Measurements from ENCODE around the gene PUS1. TPM values are rescaled to one million over a fixed set of nuclear protein-coding genes. Genes with fewer than 3 reads are reported as not detected.

Gene PUS1
- total and polyA plus RNA-seq, 9 of the 15 experiments (the other 6 are each of a cell fraction or from before 2014, with no cell fraction given): 1.9 to 90.8 (median 30.0) TPM

- intact Hi-C loops (cut with micrococcal nuclease): no loop called here
- Histone ChIP-seq H3K9me1 (ENCODE audit: control insufficient read depth, insufficient read depth, low read length) (no peaks in the 10 kb centered on the region), H2AFZ (ENCODE audit: low read depth, low read length) (no peak overlapping the region), H3K9ac (ENCODE audit: insufficient read depth in 1 of 2, low read depth in 2 of 2, low read length in 2 of 2) (peak overlapping the region in 1 of 2 experiments; percentile 52; a peak in 1 of 4 replicates), H3K79me2 (ENCODE audit: control insufficient read depth, insufficient read depth, low read length) (no peaks in the 10 kb centered on the region), H3K4me1 (replicated peaks in 1 of 2; ENCODE audit: control insufficient read depth in 2 of 2, insufficient read depth in 2 of 2, low read length in 2 of 2) (peaks cover 0 to 19% of the 10 kb centered on the region in 2 experiments; a peak in 2 of 5 replicates), H3K4me2 (ENCODE audit: insufficient read depth, low read length) (no peak overlapping the region), H3K4me3 (no peak overlapping the region), H3K27me3 (ENCODE audit: control insufficient read depth in 2 of 2, insufficient read depth in 2 of 2, low read length in 2 of 2) (no peaks in the 10 kb centered on the region), H3K27ac (ENCODE audit: extremely low read depth, low read depth, low read length) (no peak overlapping the region), H3K9me3 (replicated peaks; ENCODE audit: control insufficient read depth, insufficient read depth, low read depth, low read length) (no peaks in the 10 kb centered on the region), H3K36me3 (ENCODE audit: control insufficient read depth, insufficient read depth, low read length) (peaks cover 4% of the 10 kb centered on the region; the same call in 1 of the 3 replicates), H4K20me1 (replicated peaks; ENCODE audit: control insufficient read depth, insufficient read depth, low read length) (no peaks in the 10 kb centered on the region)
- no peak for ATAC-seq
- WGBS (ENCODE audit: insufficient coverage, low coverage, missing lambda C conversion rate): 84% methylated on average over 31 of the region's 35 CpGs
- in situ Hi-C loops (cut with MboI): no loop called here
- POLR2A ChIA-PET: interaction anchor here (0.6 to 2.6 kb wide), 6 partner anchors 9 to 582 kb away, joined by 3 to 9 read pairs (median 6); no protein-coding TSS in a partner anchor
- CTCF ChIA-PET (ENCODE audit: low intra/inter-chr PET ratio): no interaction called here
- TF ChIP-seq POLR2G (IDR thresholded peaks at IDR 0.05; ENCODE audit: low read depth, low read length) (peak; percentile 74), NCOR1 (IDR thresholded peaks at IDR 0.05) (no peak), HNRNPUL1 (IDR thresholded peaks at IDR 0.05; ENCODE audit: low read length) (no peak), ELK3 (CRISPR knock-in tag; IDR thresholded peaks at IDR 0.05) (no peak), DEAF1 (CRISPR knock-in tag; IDR thresholded peaks at IDR 0.05) (no peak)
- FAIRE-seq: no peak
- no TSS peak for BruUV-seq (replicated peaks)
- DNase-seq (ENCODE audit: extremely low read depth in 1 of 4, low spot score in 3 of 4): no peak
These were observed 7.9 kb upstream of the PUS1 start for GRCh38 chr12:131920902-131921840.
